ENCODE results near the gene LRTM1.

Gene LRTM1

DNA sequence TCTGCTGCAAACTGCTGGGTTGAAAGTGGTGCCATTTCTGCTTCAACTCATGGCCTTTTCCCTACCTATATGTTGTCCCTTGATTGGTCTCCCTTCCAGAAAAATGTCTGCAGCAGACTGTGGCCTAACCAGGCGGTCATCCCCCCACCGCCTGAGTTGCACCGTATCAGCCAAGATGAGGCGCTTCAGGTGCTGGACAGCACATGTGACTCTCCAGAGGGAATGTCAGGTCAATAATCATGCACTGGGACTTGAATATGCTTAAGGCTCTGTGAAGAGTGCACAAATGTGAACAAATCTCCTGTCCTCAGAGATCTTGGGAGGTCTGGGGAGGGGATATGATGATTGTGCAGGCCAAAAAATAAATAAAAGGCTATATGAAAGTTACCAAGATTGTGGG, 32.2 kb downstream of the LRTM1 start:
- no peaks in the 10 kb centered on the region for H3K9me3 ChIP-seq (ENCODE audit: control insufficient read depth, insufficient read depth, low read depth, low read length)
- ChIA-PET CTCF (no interaction called here), POLR2A (no interaction called here)
- no peak overlapping the region for H3K4me3 ChIP-seq (ENCODE audit: low read depth, low read length)
- H3K36me3 ChIP-seq (ENCODE audit: control insufficient read depth in 2 of 2, insufficient read depth in 1 of 2, low read length in 2 of 2) = no peaks in the 10 kb centered on the region
- H3K4me1 ChIP-seq (ENCODE audit: control insufficient read depth, insufficient read depth, low read length) = no peaks in the 10 kb centered on the region
- H3K27ac ChIP-seq (ENCODE audit: extremely low read depth, low read depth, low read length) = no peak overlapping the region
- TF ChIP-seq ZNF473 (tag by site-specific recombination; IDR thresholded peaks at IDR 0.05) (no peak), ZNF350 (tag by site-specific recombination; IDR thresholded peaks at IDR 0.05) (no peak), MZF1 (tag by site-specific recombination; IDR thresholded peaks at IDR 0.05; ENCODE audit: borderline replicate concordance) (no peak), ZNF155 (tag by site-specific recombination; IDR thresholded peaks at IDR 0.05) (no peak), KLF7 (tag by site-specific recombination; IDR thresholded peaks at IDR 0.05; ENCODE audit: borderline replicate concordance) (no peak), ZNF157 (tag by site-specific recombination; IDR thresholded peaks at IDR 0.05) (no peak), ZNF521 (tag by site-specific recombination; IDR thresholded peaks at IDR 0.05) (no peak), ZNF292 (tag by site-specific recombination; IDR thresholded peaks at IDR 0.05; ENCODE audit: borderline replicate concordance, low read depth) (no peak)
- TF ChIP-seq, protein P1, sequence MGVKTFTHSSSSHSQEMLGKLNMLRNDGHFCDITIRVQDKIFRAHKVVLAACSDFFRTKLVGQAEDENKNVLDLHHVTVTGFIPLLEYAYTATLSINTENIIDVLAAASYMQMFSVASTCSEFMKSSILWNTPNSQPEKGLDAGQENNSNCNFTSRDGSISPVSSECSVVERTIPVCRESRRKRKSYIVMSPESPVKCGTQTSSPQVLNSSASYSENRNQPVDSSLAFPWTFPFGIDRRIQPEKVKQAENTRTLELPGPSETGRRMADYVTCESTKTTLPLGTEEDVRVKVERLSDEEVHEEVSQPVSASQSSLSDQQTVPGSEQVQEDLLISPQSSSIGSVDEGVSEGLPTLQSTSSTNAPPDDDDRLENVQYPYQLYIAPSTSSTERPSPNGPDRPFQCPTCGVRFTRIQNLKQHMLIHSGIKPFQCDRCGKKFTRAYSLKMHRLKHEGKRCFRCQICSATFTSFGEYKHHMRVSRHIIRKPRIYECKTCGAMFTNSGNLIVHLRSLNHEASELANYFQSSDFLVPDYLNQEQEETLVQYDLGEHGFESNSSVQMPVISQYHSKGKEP (tag by site-specific recombination; IDR thresholded peaks at IDR 0.05) = no peak
- TF ChIP-seq, protein P2, sequence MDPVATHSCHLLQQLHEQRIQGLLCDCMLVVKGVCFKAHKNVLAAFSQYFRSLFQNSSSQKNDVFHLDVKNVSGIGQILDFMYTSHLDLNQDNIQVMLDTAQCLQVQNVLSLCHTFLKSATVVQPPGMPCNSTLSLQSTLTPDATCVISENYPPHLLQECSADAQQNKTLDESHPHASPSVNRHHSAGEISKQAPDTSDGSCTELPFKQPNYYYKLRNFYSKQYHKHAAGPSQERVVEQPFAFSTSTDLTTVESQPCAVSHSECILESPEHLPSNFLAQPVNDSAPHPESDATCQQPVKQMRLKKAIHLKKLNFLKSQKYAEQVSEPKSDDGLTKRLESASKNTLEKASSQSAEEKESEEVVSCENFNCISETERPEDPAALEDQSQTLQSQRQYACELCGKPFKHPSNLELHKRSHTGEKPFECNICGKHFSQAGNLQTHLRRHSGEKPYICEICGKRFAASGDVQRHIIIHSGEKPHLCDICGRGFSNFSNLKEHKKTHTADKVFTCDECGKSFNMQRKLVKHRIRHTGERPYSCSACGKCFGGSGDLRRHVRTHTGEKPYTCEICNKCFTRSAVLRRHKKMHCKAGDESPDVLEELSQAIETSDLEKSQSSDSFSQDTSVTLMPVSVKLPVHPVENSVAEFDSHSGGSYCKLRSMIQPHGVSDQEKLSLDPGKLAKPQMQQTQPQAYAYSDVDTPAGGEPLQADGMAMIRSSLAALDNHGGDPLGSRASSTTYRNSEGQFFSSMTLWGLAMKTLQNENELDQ (tag by site-specific recombination; IDR thresholded peaks at IDR 0.05; ENCODE audit: low read depth) = no peak
- TF ChIP-seq, protein P3, sequence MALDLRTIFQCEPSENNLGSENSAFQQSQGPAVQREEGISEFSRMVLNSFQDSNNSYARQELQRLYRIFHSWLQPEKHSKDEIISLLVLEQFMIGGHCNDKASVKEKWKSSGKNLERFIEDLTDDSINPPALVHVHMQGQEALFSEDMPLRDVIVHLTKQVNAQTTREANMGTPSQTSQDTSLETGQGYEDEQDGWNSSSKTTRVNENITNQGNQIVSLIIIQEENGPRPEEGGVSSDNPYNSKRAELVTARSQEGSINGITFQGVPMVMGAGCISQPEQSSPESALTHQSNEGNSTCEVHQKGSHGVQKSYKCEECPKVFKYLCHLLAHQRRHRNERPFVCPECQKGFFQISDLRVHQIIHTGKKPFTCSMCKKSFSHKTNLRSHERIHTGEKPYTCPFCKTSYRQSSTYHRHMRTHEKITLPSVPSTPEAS (tag by site-specific recombination; IDR thresholded peaks at IDR 0.05) = no peak

DNA sequence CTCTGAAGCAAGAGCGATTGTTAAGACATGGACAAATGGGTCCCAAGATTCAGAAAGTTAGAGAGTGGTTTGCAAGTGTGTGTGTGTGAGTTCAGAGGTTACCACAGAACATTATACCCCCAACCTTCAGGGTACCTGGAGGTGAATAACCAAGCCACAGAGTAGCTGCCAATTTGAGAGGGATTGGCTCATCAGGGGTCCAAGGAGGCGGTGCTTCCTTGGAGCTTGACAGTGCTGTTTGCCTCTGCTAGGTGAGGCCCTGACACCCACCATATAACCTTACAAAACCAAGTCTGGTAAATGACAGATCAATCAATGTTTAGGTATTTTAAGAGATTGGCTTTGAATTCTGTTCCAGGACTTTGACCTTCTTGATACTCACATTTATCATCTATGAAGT, 35.7 kb downstream of the LRTM1 start:
- CTCF ChIA-PET = no interaction called here
- Histone ChIP-seq H3K4me3 (ENCODE audit: low read depth, low read length) (no peak overlapping the region), H3K36me3 (ENCODE audit: control insufficient read depth in 2 of 2, insufficient read depth in 1 of 2, low read length in 2 of 2) (no peaks in the 10 kb centered on the region), H3K9me3 (ENCODE audit: control insufficient read depth, insufficient read depth, low read depth, low read length) (no peaks in the 10 kb centered on the region), H3K4me1 (ENCODE audit: control insufficient read depth, insufficient read depth, low read length) (no peaks in the 10 kb centered on the region), H3K27ac (ENCODE audit: extremely low read depth, low read depth, low read length) (no peak overlapping the region)
- TF ChIP-seq MEIS1 (CRISPR knock-in tag; IDR thresholded peaks at IDR 0.05; ENCODE audit: borderline replicate concordance) = no peak
- TF ChIP-seq KLF1 (tag by site-specific recombination; IDR thresholded peaks at IDR 0.05) = no peak
- TF ChIP-seq ZNF837 (tag by site-specific recombination; IDR thresholded peaks at IDR 0.05) = no peak
- TF ChIP-seq, protein P1 (tag by site-specific recombination; IDR thresholded peaks at IDR 0.05) = no peak
- no peak for TF ChIP-seq ZFP3 (tag by site-specific recombination; IDR thresholded peaks at IDR 0.05; ENCODE audit: low read depth)
- TF ChIP-seq, protein P4, sequence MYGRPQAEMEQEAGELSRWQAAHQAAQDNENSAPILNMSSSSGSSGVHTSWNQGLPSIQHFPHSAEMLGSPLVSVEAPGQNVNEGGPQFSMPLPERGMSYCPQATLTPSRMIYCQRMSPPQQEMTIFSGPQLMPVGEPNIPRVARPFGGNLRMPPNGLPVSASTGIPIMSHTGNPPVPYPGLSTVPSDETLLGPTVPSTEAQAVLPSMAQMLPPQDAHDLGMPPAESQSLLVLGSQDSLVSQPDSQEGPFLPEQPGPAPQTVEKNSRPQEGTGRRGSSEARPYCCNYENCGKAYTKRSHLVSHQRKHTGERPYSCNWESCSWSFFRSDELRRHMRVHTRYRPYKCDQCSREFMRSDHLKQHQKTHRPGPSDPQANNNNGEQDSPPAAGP (tag by site-specific recombination; IDR thresholded peaks at IDR 0.05) = no peak
- no peak for TF ChIP-seq GLIS1 (tag by site-specific recombination; IDR thresholded peaks at IDR 0.05)
- TF ChIP-seq SALL2 (tag by site-specific recombination; IDR thresholded peaks at IDR 0.05; ENCODE audit: borderline replicate concordance) = no peak
- no peak for TF ChIP-seq ZNF549 (tag by site-specific recombination; IDR thresholded peaks at IDR 0.05)
- TF ChIP-seq REPIN1 (tag by site-specific recombination; IDR thresholded peaks at IDR 0.05; ENCODE audit: low read depth) = no peak
- no peak for TF ChIP-seq ZBTB8A (tag by site-specific recombination; IDR thresholded peaks at IDR 0.05)
- POLR2A ChIA-PET = no interaction called here
